Neural progenitor cell (in vitro differentiated cells): Measurements from ENCODE around the gene DLG2. TPM values are rescaled to one million over a fixed set of nuclear protein-coding genes. Genes with fewer than 3 reads are reported as not detected.

Experiments used
- DNase-seq: peaks from one replicate; pipeline ENCODE4 v3.0.0-alpha.2; 2016; ENCODE audit warnings: low spot score
- H2AFZ ChIP-seq: fragments of 200-600 bp; sonication (generic); replicated peaks from 2 replicates; pipeline ENCODE4 v1.6.1; 2016; ENCODE audit warnings: antibody characterized with exemption
- H3F3A ChIP-seq: fragments of 200-600 bp; sonication (generic); 2 replicates; pipeline ENCODE4 v1.6.1; 2016; ENCODE audit warnings: antibody characterized with exemption, low read depth
- H3K27ac ChIP-seq: fragments of 200-600 bp; sonication (generic); 2 replicates; pipeline ENCODE4 v1.5.1; 2016; ENCODE audit warnings: mild to moderate bottlenecking
- H3K27me3 ChIP-seq: fragments of 200-600 bp; sonication (generic); 2 replicates; pipeline ENCODE4 v1.6.1; 2016; ENCODE audit warnings: mild to moderate bottlenecking, moderate library complexity
- H3K36me3 ChIP-seq: fragments of 200-600 bp; sonication (generic); 2 replicates; pipeline ENCODE4 v1.5.1; 2016
- H3K4me1 ChIP-seq: fragments of 200-600 bp; sonication (generic); 2 replicates; pipeline ENCODE4 v1.6.1; 2016; ENCODE audit warnings: mixed run types
- H3K4me2 ChIP-seq: fragments of 200-600 bp; sonication (generic); 2 replicates; pipeline ENCODE4 v1.6.1; 2016
- H3K4me3 ChIP-seq: fragments of 200-600 bp; sonication (generic); 2 replicates; pipeline ENCODE4 v1.5.1; 2016
- H3K79me2 ChIP-seq: fragments of 200-600 bp; sonication (generic); 2 replicates; pipeline ENCODE4 v1.6.1; 2016; ENCODE audit warnings: low read depth
- H3K9ac ChIP-seq: fragments of 200-600 bp; sonication (generic); 2 replicates; pipeline ENCODE4 v1.6.1; 2016
- H3K9me3 ChIP-seq: fragments of 200-600 bp; sonication (generic); 2 replicates; pipeline ENCODE4 v1.5.1; 2016; ENCODE audit warnings: low read depth
- H4K20me1 ChIP-seq: fragments of 200-600 bp; sonication (generic); 2 replicates; pipeline ENCODE4 v1.6.1; 2016; ENCODE audit warnings: low read depth
- H3K27ac Mint-ChIP-seq: 3 replicates; pipeline ENCODE4 v1.8.0; 2021; ENCODE audit warnings: mixed read lengths
- H3K27me3 Mint-ChIP-seq: 2 replicates; pipeline ENCODE4 v1.8.0; 2022; ENCODE audit warnings: low read depth, mild to moderate bottlenecking, inconsistent platforms, moderate library complexity, mixed read lengths; ENCODE audit not compliant: insufficient read depth
- H3K36me3 Mint-ChIP-seq: 3 replicates; pipeline ENCODE4 v1.8.0; 2021; ENCODE audit warnings: mixed read lengths
- H3K4me1 Mint-ChIP-seq: 3 replicates; pipeline ENCODE4 v1.8.0; 2021; ENCODE audit warnings: mixed read lengths
- H3K4me3 Mint-ChIP-seq: 3 replicates; pipeline ENCODE4 v1.8.0; 2021; ENCODE audit warnings: mild to moderate bottlenecking, moderate library complexity, mixed read lengths
- H3K9me3 Mint-ChIP-seq: 3 replicates; pipeline ENCODE4 v1.8.0; 2020; ENCODE audit warnings: mixed read lengths
- EZH2 ChIP-seq: fragments of 200-600 bp; sonication (generic); IDR thresholded peaks from 2 replicates; pipeline ENCODE4 v1.6.1; 2017; ENCODE audit warnings: antibody characterized with exemption, mild to moderate bottlenecking, moderate library complexity
- EZH2phosphoT487 ChIP-seq: fragments of 200-600 bp; sonication (generic); IDR thresholded peaks from 2 replicates; pipeline ENCODE4 v1.6.1; 2017; ENCODE audit warnings: antibody characterized with exemption
- total RNA-seq: library from RNA; depleted of rRNA; stranded (reverse); fragments of >200 nt; gene quantifications from 2 replicates; pipeline ENCODE4 v1.2.3, GENCODE V29; 2015; ENCODE audit warnings: low replicate concordance
- TF ChIP-seq, protein P1 (sequence below): fragments of 200-600 bp; sonication (generic); IDR thresholded peaks from 2 replicates; pipeline ENCODE4 v1.5.1; 2017; ENCODE audit warnings: antibody characterized with exemption, mild to moderate bottlenecking

Gene DLG2
- total RNA-seq, 1 donor from 2014 or later: 7.5 TPM

DNA sequence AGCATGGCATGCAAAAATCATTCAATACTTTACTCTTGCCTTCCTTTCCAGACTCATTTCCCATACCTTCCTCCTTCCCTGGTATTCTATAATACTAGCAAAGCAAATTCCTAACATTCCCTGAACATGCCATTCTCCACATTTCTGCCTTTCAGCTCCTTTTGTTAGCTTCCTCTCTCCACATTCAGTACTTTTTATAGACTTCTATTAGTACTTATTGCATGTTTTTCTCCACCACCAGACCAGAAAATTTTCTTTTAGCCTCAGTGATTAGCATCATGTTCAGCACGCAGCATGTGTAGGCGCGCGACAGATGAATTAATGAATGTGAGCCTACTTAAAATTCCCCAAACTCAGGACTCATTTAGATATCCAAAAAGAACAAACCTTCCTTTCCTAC lies 935.3 kb downstream of the DLG2 start:
- H2AFZ ChIP-seq: no peak overlapping the region
- H4K20me1 ChIP-seq: no peaks in the 10 kb centered on the region
- H3K79me2 ChIP-seq: no peaks in the 10 kb centered on the region
- no peak overlapping the region for H3K9ac ChIP-seq
- H3K27me3 ChIP-seq: no peaks in the 10 kb centered on the region
- Mint-ChIP-seq H3K9me3 (no peaks in the 10 kb centered on the region), H3K4me3 (no peak overlapping the region), H3K27me3 (no peaks in the 10 kb centered on the region), H3K27ac (no peak overlapping the region), H3K36me3 (no peaks in the 10 kb centered on the region), H3K4me1 (peaks cover 7% of the 10 kb centered on the region)
- peak; percentile 55 for DNase-seq
- H3K27ac ChIP-seq: peak overlapping the region; percentile 49
- H3K36me3 ChIP-seq: no peaks in the 10 kb centered on the region
- H3K4me3 ChIP-seq: no peak overlapping the region
- TF ChIP-seq, protein P1, sequence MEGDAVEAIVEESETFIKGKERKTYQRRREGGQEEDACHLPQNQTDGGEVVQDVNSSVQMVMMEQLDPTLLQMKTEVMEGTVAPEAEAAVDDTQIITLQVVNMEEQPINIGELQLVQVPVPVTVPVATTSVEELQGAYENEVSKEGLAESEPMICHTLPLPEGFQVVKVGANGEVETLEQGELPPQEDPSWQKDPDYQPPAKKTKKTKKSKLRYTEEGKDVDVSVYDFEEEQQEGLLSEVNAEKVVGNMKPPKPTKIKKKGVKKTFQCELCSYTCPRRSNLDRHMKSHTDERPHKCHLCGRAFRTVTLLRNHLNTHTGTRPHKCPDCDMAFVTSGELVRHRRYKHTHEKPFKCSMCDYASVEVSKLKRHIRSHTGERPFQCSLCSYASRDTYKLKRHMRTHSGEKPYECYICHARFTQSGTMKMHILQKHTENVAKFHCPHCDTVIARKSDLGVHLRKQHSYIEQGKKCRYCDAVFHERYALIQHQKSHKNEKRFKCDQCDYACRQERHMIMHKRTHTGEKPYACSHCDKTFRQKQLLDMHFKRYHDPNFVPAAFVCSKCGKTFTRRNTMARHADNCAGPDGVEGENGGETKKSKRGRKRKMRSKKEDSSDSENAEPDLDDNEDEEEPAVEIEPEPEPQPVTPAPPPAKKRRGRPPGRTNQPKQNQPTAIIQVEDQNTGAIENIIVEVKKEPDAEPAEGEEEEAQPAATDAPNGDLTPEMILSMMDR: no peak
- TF ChIP-seq EZH2phosphoT487 (no peak), EZH2 (no peak)
- no peaks in the 10 kb centered on the region for H3F3A ChIP-seq
- peaks cover 15% of the 10 kb centered on the region for H3K4me1 ChIP-seq
- peak overlapping the region; percentile 22 for H3K4me2 ChIP-seq
- no peaks in the 10 kb centered on the region for H3K9me3 ChIP-seq

DNA sequence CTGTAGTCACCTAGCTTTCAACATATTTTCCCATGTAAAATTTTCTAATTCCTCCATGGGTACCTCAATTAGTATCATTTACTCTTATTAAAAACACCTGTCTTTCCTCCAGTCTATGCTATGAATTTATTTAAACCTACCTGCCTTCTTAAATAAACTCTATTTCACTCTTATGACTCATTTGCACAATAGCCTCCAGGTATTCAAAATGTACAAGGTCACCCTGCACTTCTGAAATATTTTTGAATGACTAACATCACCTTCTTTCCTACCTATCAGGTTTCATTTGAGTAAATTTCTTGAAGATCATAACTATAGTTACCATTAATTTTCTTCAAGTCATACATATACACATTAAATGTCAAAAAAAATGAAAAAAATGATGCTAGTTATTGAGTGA lies 939.7 kb downstream of the DLG2 start:
- Histone ChIP-seq H3K27me3 (no peaks in the 10 kb centered on the region), H3K4me2 (no peak overlapping the region), H3K27ac (no peak overlapping the region), H3K9ac (no peak overlapping the region), H3K9me3 (no peaks in the 10 kb centered on the region), H4K20me1 (no peaks in the 10 kb centered on the region), H3K79me2 (no peaks in the 10 kb centered on the region), H3F3A (no peaks in the 10 kb centered on the region), H3K36me3 (no peaks in the 10 kb centered on the region), H3K4me3 (no peak overlapping the region), H2AFZ (no peak overlapping the region), H3K4me1 (peaks cover 16% of the 10 kb centered on the region)
- Mint-ChIP-seq H3K4me3 (no peak overlapping the region), H3K36me3 (no peaks in the 10 kb centered on the region), H3K4me1 (peaks cover 7% of the 10 kb centered on the region), H3K9me3 (no peaks in the 10 kb centered on the region), H3K27me3 (peaks cover 3% of the 10 kb centered on the region), H3K27ac (no peak overlapping the region)
- no peak for DNase-seq
- TF ChIP-seq EZH2: no peak
- no peak for TF ChIP-seq EZH2phosphoT487
- TF ChIP-seq, protein P1: no peak

DNA sequence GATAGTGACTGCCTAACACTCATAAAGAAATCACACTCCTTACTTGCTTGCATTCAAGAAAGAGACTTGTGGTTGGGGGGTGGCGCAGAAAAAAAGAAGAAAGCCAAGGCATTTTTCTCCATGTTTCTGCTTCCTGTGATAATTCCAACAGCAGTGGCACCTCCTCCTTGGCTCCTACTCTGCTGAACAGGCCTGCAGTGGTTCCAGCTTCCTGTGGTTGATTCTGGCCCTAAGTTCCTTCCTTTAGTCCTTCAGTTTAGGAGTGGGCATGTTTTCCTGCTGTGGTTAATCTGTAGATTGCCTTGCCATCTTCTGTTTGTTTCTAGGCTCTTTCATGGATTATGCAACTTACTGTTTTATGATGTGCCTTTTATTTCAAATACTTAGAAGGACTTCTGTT lies 940.4 kb downstream of the DLG2 start:
- Mint-ChIP-seq H3K4me3 (no peak overlapping the region), H3K4me1 (peaks cover 9% of the 10 kb centered on the region), H3K36me3 (no peaks in the 10 kb centered on the region), H3K9me3 (no peaks in the 10 kb centered on the region), H3K27ac (no peak overlapping the region), H3K27me3 (peaks cover 3% of the 10 kb centered on the region)
- no peak overlapping the region for H3K4me3 ChIP-seq
- H3K9me3 ChIP-seq: no peaks in the 10 kb centered on the region
- no peaks in the 10 kb centered on the region for H3F3A ChIP-seq
- H3K4me2 ChIP-seq: no peak overlapping the region
- H3K36me3 ChIP-seq: no peaks in the 10 kb centered on the region
- no peaks in the 10 kb centered on the region for H3K79me2 ChIP-seq
- no peaks in the 10 kb centered on the region for H3K27me3 ChIP-seq
- H2AFZ ChIP-seq: no peak overlapping the region
- no peak overlapping the region for H3K9ac ChIP-seq
- no peaks in the 10 kb centered on the region for H4K20me1 ChIP-seq
- no peak overlapping the region for H3K27ac ChIP-seq
- DNase-seq: no peak
- H3K4me1 ChIP-seq: peaks cover 16% of the 10 kb centered on the region
- TF ChIP-seq, protein P1: no peak
- TF ChIP-seq EZH2 (no peak), EZH2phosphoT487 (no peak)
